Activated CD8-positive, alpha-beta memory T cell treated with anti-CD3 and anti-CD28 coated beads, Interleukin-2, amount 50 U/mL, for 48 hours (primary cell): ENCODE results near the gene SIRT2.

Source experiments
- DNase-seq: peaks from one replicate; pipeline ENCODE4 v3.0.0-alpha.2; 2020

SIRT2 gene

GRCh38 chr19:38919837-38920601 is 20.6 kb upstream of the SIRT2 start:
- no peak for DNase-seq

- DNase-seq: no peak
These were observed 19.1 kb upstream of the SIRT2 start for GRCh38 chr19:38918526-38918925.

GRCh38 chr19:38917921-38918491 is 18.6 kb upstream of the SIRT2 start:
- DNase-seq: no peak

DNA sequence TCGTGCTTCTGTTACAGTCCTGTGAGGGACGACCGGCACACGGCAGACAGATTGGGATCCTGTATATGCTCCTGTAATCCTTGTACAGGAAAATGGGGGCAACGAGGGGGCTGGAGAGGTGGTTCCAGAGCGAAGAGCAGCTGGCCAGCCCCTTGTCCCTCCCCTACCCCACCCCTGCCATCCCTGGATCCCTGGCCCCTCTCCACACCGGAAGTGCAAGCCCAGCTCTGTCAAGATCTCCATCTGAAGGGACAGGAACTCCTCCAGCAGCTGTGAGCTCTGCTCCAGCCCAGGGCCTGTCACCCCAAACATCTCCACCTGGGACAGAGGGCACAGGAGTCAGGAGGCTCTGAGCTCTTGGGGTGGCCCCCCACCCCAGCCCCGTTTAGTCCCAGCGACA is 18.1 kb upstream of the SIRT2 start:
- no peak for DNase-seq

GRCh38 chr19:38915329-38916321 is 16.2 kb upstream of the SIRT2 start:
- no peak for DNase-seq

GRCh38 chr19:38913958-38914357 is 14.5 kb upstream of the SIRT2 start:
- DNase-seq: no peak

DNA sequence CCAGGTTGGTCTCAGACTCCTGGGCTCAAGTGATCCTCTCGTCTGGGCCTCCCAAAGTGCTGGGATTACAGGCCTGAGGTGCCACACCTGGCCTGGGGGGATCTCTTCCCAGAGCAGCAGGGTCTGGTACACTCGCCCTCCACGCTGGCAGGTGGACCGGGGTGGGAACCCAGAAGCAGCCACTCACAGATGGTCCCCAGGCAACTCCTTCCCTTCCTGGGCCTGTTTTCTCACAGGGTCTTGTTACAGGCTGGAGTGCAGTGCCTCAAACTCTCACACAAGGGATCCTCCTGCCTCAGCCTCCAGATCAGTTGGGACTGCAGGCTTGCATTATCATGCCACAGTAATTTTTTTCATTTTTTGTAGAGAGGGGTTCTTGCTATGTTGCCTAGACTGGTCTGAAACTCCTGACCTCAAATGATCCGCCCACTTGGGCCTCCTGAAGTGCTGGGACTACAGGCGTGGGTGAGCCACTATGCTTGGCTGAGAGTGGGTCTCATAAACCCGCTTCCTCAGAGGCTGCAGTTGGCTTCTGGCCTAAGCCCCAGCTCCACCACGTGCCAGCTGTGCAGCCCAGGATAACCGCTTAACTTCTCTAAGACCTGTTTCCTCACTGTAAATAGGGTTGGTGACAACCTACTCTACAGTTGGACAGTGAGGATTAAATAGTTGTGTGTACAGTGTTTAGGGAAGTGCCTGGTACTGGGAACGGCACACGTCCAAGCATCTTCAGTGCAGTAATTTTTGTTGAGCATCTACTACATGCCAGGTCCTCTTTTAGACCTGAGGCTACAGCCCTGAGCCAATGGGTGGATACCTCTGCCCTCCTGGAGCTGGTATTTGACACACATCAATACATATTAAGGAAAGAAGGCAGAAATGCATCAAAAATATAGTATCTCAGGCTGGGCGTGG is 13.4 kb upstream of the SIRT2 start:
- no peak for DNase-seq

DNA sequence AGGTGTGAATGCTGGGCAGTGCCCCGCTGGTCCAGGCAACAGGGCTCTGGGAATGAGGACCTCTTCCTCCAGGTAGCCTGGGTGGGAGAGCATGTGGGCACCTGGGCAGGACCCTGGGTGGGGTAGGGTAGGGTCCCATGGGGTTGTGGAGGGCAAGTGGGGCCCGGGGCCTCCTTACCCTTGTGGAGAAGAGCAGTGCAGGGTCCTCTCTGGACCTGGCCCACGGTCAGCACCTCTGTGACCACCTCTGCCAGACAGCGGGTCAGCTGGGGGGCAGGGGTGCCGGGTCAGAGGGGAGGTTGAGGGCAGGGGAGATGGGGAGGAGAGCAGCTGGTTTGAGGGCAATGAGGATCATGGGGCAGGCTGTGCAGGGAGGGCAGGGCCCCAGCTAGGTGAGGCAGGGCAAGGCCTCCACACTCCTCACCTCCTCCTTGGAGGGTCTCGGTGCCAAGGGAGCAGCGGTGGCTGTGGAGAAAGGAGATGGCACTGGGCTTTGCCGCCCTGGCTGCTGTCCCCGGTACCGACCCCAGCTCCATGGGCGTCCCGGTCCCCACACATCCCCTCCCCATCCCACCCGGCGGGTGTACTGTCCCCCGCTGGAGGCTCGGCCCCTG is 12.1 kb upstream of the SIRT2 start:
- DNase-seq: no peak

- no peak for DNase-seq
These were observed 11.1 kb upstream of the SIRT2 start for GRCh38 chr19:38910488-38910887.

GRCh38 chr19:38908911-38909310 is 9.5 kb upstream of the SIRT2 start:
- no peak for DNase-seq

GRCh38 chr19:38907670-38908069 is 8.3 kb upstream of the SIRT2 start:
- DNase-seq: no peak

DNA sequence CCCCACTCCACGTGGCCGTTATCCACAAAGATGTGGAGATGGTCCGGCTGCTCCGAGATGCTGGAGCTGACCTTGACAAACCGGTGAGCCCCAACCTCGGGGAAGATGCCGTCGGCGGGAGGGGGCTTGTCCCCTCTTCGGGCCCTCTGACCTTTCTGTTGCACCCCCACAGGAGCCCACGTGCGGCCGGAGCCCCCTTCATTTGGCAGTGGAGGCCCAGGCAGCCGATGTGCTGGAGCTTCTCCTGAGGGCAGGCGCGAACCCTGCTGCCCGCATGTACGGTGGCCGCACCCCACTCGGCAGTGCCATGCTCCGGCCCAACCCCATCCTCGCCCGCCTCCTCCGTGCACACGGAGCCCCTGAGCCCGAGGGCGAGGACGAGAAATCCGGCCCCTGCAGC is 7.8 kb upstream of the SIRT2 start:
- DNase-seq: no peak

GRCh38 chr19:38905620-38906019 is 6.2 kb upstream of the SIRT2 start:
- DNase-seq: no peak

- no peak for DNase-seq
These were observed 5.4 kb upstream of the SIRT2 start for GRCh38 chr19:38904581-38905539.

DNA sequence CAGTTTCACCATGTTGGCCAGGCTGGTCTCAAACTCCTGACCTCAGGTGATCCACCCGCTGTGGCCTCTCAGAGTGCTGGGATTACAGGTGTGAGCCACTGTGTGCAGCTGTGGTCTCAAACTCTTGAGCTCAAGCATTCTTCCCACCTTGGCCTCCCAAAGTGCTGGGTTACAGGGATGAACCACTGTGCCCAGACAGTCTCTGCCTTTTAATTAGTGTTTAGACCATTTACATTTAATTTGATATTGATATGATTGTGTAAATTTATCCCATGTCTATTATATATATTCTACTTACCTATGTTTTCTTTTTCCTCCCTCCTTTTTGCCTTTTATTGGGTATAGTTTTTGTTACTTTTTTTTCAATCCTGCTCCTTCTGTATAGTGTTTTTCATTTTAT is 2.3 kb upstream of the SIRT2 start:
- DNase-seq: no peak

DNA sequence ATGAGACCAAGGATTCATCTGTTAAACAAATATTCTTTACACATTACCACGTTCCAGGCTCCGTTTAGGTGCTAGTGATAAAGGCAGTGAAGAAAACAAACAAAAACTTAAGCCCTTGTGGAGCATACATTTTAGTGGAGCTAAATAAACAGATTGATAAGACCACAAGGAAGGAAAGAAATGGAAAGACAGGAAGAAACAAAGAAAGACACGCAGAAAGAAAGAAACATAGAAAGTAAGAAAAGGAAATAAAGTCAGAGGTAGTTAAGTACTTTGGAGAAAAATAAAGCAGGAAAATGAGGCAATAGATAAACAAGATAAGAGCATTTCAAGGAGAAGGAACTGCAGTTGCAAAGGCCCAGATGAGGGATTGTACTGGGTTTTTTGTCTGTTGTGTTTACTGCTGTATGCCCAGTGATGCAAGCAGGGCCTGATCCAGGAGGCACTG is 1.3 kb upstream of the SIRT2 start:
- no peak for DNase-seq

- no peak for DNase-seq
These were observed 798 bp upstream of the SIRT2 start for GRCh38 chr19:38900202-38900629.

GRCh38 chr19:38898788-38899446 is 501 bp downstream of the SIRT2 start:
- no peak for DNase-seq

DNA sequence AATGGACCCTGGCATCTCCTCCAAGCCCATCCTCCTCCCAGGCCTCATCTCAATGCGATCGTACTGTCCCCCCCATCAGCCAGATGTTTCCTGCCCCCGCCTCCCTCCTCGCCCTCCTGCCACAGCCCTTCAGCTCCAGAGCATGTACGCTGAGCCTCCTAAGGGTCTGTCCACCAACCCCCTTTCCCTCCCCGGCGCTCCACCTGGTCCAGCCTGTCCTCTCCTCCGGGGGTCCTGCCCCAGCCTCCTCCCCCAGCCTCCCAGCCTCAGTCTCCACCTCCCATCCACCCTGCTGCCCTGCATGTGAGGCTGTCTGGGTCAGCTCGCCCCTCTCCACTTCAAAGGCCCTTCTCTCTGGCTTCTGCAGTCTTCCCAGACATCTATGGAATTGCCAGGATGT is 4.5 kb downstream of the SIRT2 start:
- no peak for DNase-seq

DNA sequence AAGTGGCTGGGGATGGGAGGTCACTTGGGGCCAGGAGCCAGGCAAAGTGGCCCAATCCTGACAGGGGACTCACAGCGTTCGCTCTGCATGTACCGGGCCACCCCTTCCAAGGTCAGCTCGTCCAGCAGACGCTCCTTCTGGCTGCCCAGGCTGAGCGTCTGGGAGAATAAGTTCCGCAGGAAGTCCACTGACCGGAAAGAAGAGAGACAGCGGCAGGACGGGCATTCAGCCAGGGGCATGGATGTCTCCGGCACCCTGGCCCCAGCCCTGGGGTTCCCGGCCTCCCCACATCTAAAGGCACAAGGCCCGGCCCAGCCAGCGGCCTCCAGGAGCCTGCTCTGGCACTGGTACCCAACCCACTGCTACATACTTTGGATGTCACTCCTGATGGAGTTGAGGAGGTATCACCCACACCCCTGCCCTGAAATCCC is 6.1 kb downstream of the SIRT2 start:
- no peak for DNase-seq
